GM12878 (cell line): ENCODE data around the gene POLR1G. TPM values are rescaled to one million over a fixed set of nuclear protein-coding genes. Genes with fewer than 3 reads are reported as not detected.

Source experiments
- ATAC-seq: fragments of 200-7000 bp; cut with Tn5 transposase; 3 replicates; pipeline ENCODE4 v1.9.1; 2020; ENCODE audit warnings: mild to moderate bottlenecking, moderate library complexity
- BruUV-seq: library from RNA; stranded (reverse); fragments of 400-500 nt; replicated peaks from 2 replicates; lab custom pipeline; 2021; lab: Mats Ljungman, UMichigan
- CTCF ChIA-PET: fragments of 300-600 bp; sonication (Branson Sonifier 250); formaldehyde crosslinking; extraction: SDS; loops from one replicate; lab custom pipeline; 2021; ENCODE audit warnings: inconsistent platforms; lab: Yijun Ruan, JAX
- POLR2A ChIA-PET: fragments of 350-600 bp; formaldehyde crosslinking; extraction: SDS; loops from one replicate; lab custom pipeline; 2021; ENCODE audit warnings: inconsistent platforms; lab: Charles Lee
- RAD21 ChIA-PET: fragments of 300-600 bp; sonication (Branson Sonifier 250); formaldehyde crosslinking; loops from one replicate; lab custom pipeline; 2023; ENCODE audit warnings: antibody characterized with exemption; ENCODE audit not compliant: unreplicated experiment; lab: Charles Lee
- SMC1A ChIA-PET: fragments of 300-600 bp; sonication (Branson Sonifier 250); formaldehyde crosslinking; loops from one replicate; lab custom pipeline; 2023; ENCODE audit not compliant: unreplicated experiment, uncharacterized antibody; lab: Charles Lee
- DNase-seq: peaks from one replicate; pipeline ENCODE4 v3.0.0-alpha.2; 2011; ENCODE audit warnings: low read depth, low spot score
- FAIRE-seq: peaks from 3 replicates; lab custom pipeline; 2011; peaks lifted over from hg19 to GRCh38; lab: Jason Lieb, UNC
- H2AFZ ChIP-seq: 2 replicates; pipeline ENCODE4 v1.6.0; 2011; ENCODE audit warnings: low read depth, low read length, control low read depth; ENCODE audit not compliant: control insufficient read depth
- H3K27ac ChIP-seq: 2 replicates; pipeline ENCODE4 v1.5.1; 2011; ENCODE audit warnings: control low read depth; ENCODE audit not compliant: control insufficient read depth, insufficient read depth
- H3K27me3 ChIP-seq, 2 experiments: replicated peaks in 1 of 2; 2 replicates each; pipeline versions ENCODE4 v1.6.0 to v1.6.1; 2011; ENCODE audit warnings: low read length in 1 of 2; ENCODE audit not compliant: control insufficient read depth in 2 of 2, insufficient read depth in 2 of 2
- H3K36me3 ChIP-seq, 2 experiments: 2 replicates each; pipeline ENCODE4 v1.5.1; 2011; ENCODE audit warnings: low read length in 1 of 2; ENCODE audit not compliant: control insufficient read depth in 2 of 2, insufficient read depth in 2 of 2
- H3K4me1 ChIP-seq: 2 replicates; pipeline ENCODE4 v1.6.1; 2011; ENCODE audit warnings: mild to moderate bottlenecking, low read length, moderate library complexity, mixed read lengths; ENCODE audit not compliant: control insufficient read depth, insufficient read depth
- H3K4me2 ChIP-seq: 2 replicates; pipeline ENCODE4 v1.6.0; 2011; ENCODE audit warnings: control low read depth; ENCODE audit not compliant: control insufficient read depth, insufficient read depth
- H3K4me3 ChIP-seq: fragments of 200-600 bp; sonication (generic); 2 replicates; pipeline ENCODE4 v1.5.1; 2016
- H3K79me2 ChIP-seq: 2 replicates; pipeline ENCODE4 v1.6.0; 2011; ENCODE audit warnings: low read length; ENCODE audit not compliant: control insufficient read depth, insufficient read depth
- H3K9ac ChIP-seq: 2 replicates; pipeline ENCODE4 v1.8.0; 2011; ENCODE audit warnings: low read length, control low read depth, mixed read lengths; ENCODE audit not compliant: control insufficient read depth, insufficient read depth
- H3K9me3 ChIP-seq: replicated peaks from 3 replicates; pipeline ENCODE4 v1.5.1; 2011; ENCODE audit warnings: mild to moderate bottlenecking, low read length; ENCODE audit not compliant: control insufficient read depth, insufficient read depth
- H4K20me1 ChIP-seq: 2 replicates; pipeline ENCODE4 v1.6.0; 2011; ENCODE audit not compliant: control insufficient read depth, insufficient read depth
- BCL3 ChIP-seq: IDR thresholded peaks from 2 replicates; pipeline ENCODE4 v1.6.1; 2011; ENCODE audit warnings: borderline replicate concordance, low read depth, mild to moderate bottlenecking, moderate library complexity, low read length; ENCODE audit not compliant: insufficient read depth, poor library complexity, severe bottlenecking
- BHLHE40 ChIP-seq, 2 experiments: fragments of 450-650 bp in 1 of 2; IDR thresholded peaks; 2 replicates each; pipeline ENCODE4 v1.6.1; 2011 to 2017; ENCODE audit warnings: low read depth in 2 of 2, borderline replicate concordance in 1 of 2, improper control_type of control experiment in 1 of 2, low read length in 1 of 2, mild to moderate bottlenecking in 1 of 2
- ESRRA ChIP-seq: IDR thresholded peaks from 2 replicates; pipeline ENCODE4 v1.6.1; 2012; ENCODE audit warnings: mild to moderate bottlenecking, low read length, improper control_type of control experiment
- ETV6 ChIP-seq, 2 experiments: fragments of 450-650 bp in 1 of 2; IDR thresholded peaks in 1 of 2; conservative IDR thresholded peaks in 1 of 2; 2 replicates each; pipeline ENCODE4 v1.6.1; 2014; ENCODE audit warnings: antibody characterized with exemption in 1 of 2, borderline replicate concordance in 1 of 2, low read depth in 1 of 2, mild to moderate bottlenecking in 1 of 2, moderate library complexity in 1 of 2
- GABPA ChIP-seq: IDR thresholded peaks from 2 replicates; pipeline ENCODE4 v1.6.1; 2014; ENCODE audit warnings: antibody characterized with exemption, low read depth, mild to moderate bottlenecking, inconsistent platforms
- NR2F1 ChIP-seq: fragments of 450-650 bp; conservative IDR thresholded peaks from 2 replicates; pipeline ENCODE4 v1.6.1; 2017; ENCODE audit warnings: mild to moderate bottlenecking
- PKNOX1 ChIP-seq: fragments of 450-650 bp; IDR thresholded peaks from 2 replicates; pipeline ENCODE4 v1.6.1; 2016; ENCODE audit warnings: mild to moderate bottlenecking
- RBBP5 ChIP-seq: fragments of 200-600 bp; sonication (generic); conservative IDR thresholded peaks from 2 replicates; pipeline ENCODE4 v1.6.1; 2016
- SUZ12 ChIP-seq: fragments of 200-600 bp; sonication (generic); IDR thresholded peaks from one replicate; pipeline ENCODE4 v1.6.1; 2018; ENCODE audit warnings: antibody characterized with exemption, mild to moderate bottlenecking; ENCODE audit not compliant: unreplicated experiment
- ZBTB40 ChIP-seq: fragments of 450-650 bp; IDR thresholded peaks from 2 replicates; pipeline ENCODE4 v1.6.1; 2016; ENCODE audit warnings: mild to moderate bottlenecking, moderate library complexity, borderline replicate concordance
- ZZZ3 ChIP-seq: IDR thresholded peaks from 2 replicates; pipeline ENCODE4 v1.6.1; 2011; ENCODE audit warnings: low read depth; ENCODE audit not compliant: control insufficient read depth, insufficient read length
- WGBS: methylation state at CpG from one replicate; pipeline ENCODE4 v1.1.6; 2016; ENCODE audit warnings: low lambda C conversion rate; ENCODE audit not compliant: insufficient replicate concordance, insufficient coverage; ENCODE audit errors: missing lambda C conversion rate; 5-methylcytosine and 5-hydroxymethylcytosine counted together
- in situ Hi-C: fragments of 300-500 bp; cut with MboI; formaldehyde crosslinking; loops from 9 replicates; pipeline ENCODE4 v1.14.3; 2018; ENCODE audit warnings: mixed read lengths
- intact Hi-C: fragments of 100-400 bp; cut with micrococcal nuclease; formaldehyde crosslinking; loops from one replicate; pipeline ENCODE4 v1.14.2; 2022; ENCODE audit not compliant: unreplicated experiment
- polyA plus RNA-seq, 11 experiments: library from polyadenylated mRNA; depleted of rRNA in 4 of 11; unstranded in 6 of 11; stranded (reverse) in 5 of 11; fragments of >200 nt; fragmentation: Nextera tagmentation in 4 of 11; fragmentation: Illumina TruSeq in 1 of 11; extraction: Ambion mirVana in 4 of 11; extraction: Trizol in 1 of 11; gene quantifications; 1 replicate in 1 of 11; 2 replicates in 10 of 11; pipeline versions ENCODE4 v1.2.1 to v1.2.3, GENCODE V29; 2011 to 2016; ENCODE audit warnings: inconsistent platforms in 2 of 11, missing spikeins in 2 of 11, low read depth in 1 of 11
- total RNA-seq, 4 experiments: library from RNA; depleted of rRNA in 3 of 4; stranded (reverse); fragments of >200 nt in 3 of 4; fragmentation: Illumina TruSeq in 1 of 4; extraction: Trizol in 1 of 4; gene quantifications; 2 replicates each; pipeline versions ENCODE4 v1.2.1 to v1.2.3, GENCODE V29; 2013 to 2021

Gene POLR1G
- total and polyA plus RNA-seq, 10 of the 15 experiments (the other 5 are each of a cell fraction or from before 2014, with no cell fraction given) = 2.0 to 30.9 (median 20.5) TPM

GRCh38 chr19:45450012-45450333 lies 43.5 kb downstream of the POLR1G start:
- Histone ChIP-seq H3K4me1 (peaks cover 32% of the 10 kb centered on the region), H3K4me3 (peak overlapping the region; percentile 85), H3K27me3 (no peaks in the 10 kb centered on the region), H2AFZ (peak overlapping the region; percentile 90), H3K27ac (peak overlapping the region; percentile 73), H3K36me3 (no peaks in the 10 kb centered on the region), H4K20me1 (no peaks in the 10 kb centered on the region), H3K9ac (peak overlapping the region; percentile 69), H3K79me2 (peaks cover 3% of the 10 kb centered on the region; the same call in 1 of the 2 replicates), H3K4me2 (peak overlapping the region; percentile 100), H3K9me3 (no peaks in the 10 kb centered on the region)
- CTCF ChIA-PET = interaction anchor here (1.1 to 6.4 kb wide), 6 partner anchors 11 to 36 kb away, joined by 3 to 176 read pairs (median 12); partner anchors contain the start of genes ERCC1 and FOSB
- POLR2A ChIA-PET = interaction anchor here (0.6 to 1.4 kb wide), 4 partner anchors 19 to 95 kb away, joined by 3 to 8 read pairs (median 6); no protein-coding TSS in a partner anchor
- SMC1A ChIA-PET = interaction anchor here (0.6 to 6.0 kb wide), 6 partner anchors 9 to 214 kb away, joined by 3 to 52 read pairs (median 3); partner anchors contain the start of gene FOSB
- DNase-seq = no peak
- ATAC-seq = peak; percentile 51
- RAD21 ChIA-PET = interaction anchor here (1.2 to 4.2 kb wide), 3 partner anchors 29 to 47 kb away, joined by 3 to 25 read pairs (median 5); no protein-coding TSS in a partner anchor
- WGBS = 2% methylated on average over 5 of the region's 5 CpGs
- in situ Hi-C loops (loop anchor here (25.0 kb wide), 1 partner anchor 1688 kb away; the partner anchor contains the start of gene SMG9), intact Hi-C loops (loop anchor here (2.0 kb wide), 1 partner anchor 19 kb away; no protein-coding TSS in a partner anchor)
- BruUV-seq = no TSS peak
- no peak for FAIRE-seq
- TF ChIP-seq RBBP5 (no peak), BHLHE40 (IDR thresholded peaks at IDR 0.05; ENCODE audit: borderline replicate concordance in 1 of 2, low read depth in 2 of 2, low read length in 1 of 2) (0 out of 4 replicates have a peak, but pooled peaks of 1 of the 2 experiments have one; percentile 18), BCL3 (no peak), ESRRA (no peak), PKNOX1 (no peak), SUZ12 (no peak), NR2F1 (0 out of 2 replicates have a peak, but pooled peaks have one; percentile 34), ZBTB40 (0 out of 2 replicates have a peak, but pooled peaks have one; percentile 52), ETV6 (conservative IDR thresholded peaks at IDR 0.05 in 1 of 2, IDR thresholded peaks at IDR 0.05 in 1 of 2; ENCODE audit: borderline replicate concordance in 1 of 2, low read depth in 1 of 2) (no peak), GABPA (0 out of 2 replicates have a peak, but pooled peaks have one; percentile 53), ZZZ3 (no peak)
